ENCODE measurements around the gene IGF2BP2.
"Not testable (repeated sequence)": the region's sequence is repeated elsewhere in the genome, so short reads cannot be mapped to it uniquely, and the experiment has no call there.

IGF2BP2 gene

DNA sequence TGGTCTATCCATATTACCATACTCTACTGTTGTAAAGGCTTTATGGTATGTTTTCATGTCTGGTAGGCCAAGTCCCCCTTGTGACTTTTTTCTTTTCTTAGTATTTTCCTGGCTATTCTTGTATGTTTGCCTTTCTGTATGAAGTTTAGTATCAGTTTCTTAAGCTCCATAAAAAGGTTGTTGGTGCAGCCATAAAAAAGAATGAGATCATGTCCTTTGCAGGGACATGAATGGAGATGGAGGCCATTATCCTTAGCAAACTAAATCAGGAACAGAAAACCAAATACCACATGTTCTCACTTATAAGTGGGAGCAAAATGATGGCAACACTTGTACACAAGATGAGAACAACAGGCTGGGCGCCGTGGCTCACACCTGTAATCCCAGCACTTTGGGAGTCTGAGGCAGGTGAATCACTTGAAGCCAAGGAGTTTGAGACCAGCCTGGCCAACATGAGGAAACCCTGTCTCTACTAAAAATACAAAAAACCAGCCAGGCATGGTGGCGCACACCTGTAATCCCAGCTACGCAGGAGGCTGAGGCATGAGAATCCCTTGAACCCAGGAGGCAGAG is 13.7 kb upstream of the IGF2BP2 start:
- in situ Hi-C loops (cut with MboI; ENCODE audit: low sequenced_read_pairs), result not testable (repeated sequence)

DNA sequence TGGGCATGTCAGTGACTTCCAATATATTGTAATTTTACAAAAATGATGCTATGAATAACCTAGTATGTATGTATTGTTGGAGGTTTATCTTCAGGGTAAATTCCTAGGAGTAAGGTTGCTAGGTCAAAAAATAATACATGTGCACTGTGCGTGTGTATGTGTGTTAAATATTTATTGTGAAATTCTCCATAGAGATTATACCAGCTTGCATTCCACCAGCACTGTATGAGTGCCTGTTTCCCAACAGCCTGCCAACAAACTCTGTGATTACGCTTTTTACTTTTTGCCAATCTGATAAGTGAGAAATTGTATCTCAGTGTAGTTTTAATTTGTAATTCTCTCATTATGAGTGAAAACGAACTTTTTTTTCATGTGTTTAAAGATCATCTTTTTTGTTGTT is 12.6 kb upstream of the IGF2BP2 start:
- in situ Hi-C loops (cut with MboI; ENCODE audit: low sequenced_read_pairs), result no loop called here

DNA sequence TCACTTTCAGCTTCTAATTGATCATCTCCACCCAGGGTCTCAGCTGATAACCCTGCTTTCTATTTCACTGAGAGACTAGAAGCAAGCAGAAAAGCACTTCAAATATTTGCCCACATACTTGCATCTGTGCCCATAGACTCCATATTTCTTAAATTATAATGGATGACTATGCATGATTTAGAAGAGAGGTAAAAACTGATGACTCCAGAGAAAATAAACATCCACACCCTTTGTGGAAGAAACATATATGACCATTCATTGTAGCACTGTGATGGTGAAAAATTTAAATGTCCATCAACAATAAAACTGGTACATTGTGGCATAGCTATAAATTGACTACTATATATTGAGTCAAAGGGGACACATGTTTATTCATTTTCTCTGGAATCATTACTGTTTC is 7.1 kb upstream of the IGF2BP2 start:
- in situ Hi-C loops (cut with MboI; ENCODE audit: low sequenced_read_pairs), result no loop called here

DNA sequence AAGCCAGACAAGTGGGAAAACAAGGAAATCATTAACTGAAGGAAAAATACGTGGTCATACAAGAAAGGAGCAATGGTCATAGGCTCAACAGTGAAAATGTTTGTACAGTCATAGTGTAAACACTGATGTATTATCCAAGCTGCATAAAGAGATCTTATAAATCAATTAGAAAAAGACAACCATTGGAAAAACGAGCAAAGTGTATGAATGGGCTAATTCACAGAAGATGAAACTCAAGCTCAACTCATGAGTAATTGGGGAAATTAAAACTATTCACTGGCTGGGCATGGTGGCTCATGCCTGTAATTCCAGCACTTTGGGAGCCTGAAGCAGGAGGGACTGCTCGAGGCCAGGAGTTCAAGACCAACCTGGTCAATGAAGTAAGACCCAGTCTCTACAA is 6.4 kb upstream of the IGF2BP2 start:
- in situ Hi-C loops (cut with MboI; ENCODE audit: low sequenced_read_pairs), result no loop called here

DNA sequence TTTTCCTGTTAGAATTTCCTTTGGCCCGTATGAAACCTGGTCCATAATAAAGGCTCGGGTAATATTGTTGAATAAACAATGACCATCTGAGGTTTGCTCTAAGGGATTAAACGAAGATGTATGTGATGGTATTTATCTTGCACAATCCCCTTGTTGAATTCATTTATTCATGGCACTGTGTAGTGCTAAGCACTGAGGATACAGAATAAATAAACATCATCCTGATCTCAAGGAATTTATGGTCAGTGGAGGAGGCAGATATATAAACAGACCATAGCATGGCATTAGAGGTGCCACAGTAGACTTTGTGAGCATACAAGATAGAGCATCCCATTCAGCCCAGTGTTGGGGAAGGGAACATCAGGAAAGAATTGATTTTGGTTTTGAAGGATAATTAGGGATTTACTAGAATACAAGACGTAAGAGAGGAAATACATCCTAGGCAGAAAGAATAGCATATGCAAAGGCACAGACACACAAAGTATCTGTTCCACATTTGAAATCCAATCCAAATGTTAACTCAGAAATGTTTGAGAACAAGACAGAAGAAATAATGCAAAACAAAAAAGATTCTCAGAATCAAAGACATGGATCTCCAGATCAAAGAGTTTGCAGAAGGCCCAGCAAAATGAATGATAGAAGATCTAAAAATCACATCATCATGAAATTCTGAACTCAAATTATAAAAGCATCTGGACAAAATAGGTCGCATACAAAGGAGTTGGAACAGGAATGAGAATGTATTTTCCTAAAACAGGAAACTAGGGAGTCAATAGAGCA is 5.4 kb upstream of the IGF2BP2 start:
- in situ Hi-C loops (cut with MboI; ENCODE audit: low sequenced_read_pairs), result no loop called here

DNA sequence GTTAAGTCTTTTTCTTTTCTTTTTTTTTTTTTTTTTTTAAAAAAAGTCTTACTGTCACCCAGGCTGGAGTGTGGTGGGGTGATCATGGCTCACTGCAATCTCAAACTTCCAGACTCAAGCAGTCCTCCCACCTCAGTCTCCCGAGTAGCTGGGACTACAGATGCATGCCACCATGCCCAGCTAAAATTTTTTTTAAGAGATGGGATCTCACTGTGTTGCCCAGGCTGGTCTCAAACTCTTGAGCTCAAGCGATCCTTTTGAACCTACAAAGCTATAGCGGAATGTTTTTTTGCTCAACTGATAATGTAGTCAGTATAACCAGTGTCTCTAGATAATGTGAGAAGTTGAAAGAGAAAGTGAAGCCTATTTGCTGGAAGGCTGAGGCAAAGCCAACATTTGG is 3.9 kb upstream of the IGF2BP2 start:
- in situ Hi-C loops (cut with MboI; ENCODE audit: low sequenced_read_pairs), result no loop called here

DNA sequence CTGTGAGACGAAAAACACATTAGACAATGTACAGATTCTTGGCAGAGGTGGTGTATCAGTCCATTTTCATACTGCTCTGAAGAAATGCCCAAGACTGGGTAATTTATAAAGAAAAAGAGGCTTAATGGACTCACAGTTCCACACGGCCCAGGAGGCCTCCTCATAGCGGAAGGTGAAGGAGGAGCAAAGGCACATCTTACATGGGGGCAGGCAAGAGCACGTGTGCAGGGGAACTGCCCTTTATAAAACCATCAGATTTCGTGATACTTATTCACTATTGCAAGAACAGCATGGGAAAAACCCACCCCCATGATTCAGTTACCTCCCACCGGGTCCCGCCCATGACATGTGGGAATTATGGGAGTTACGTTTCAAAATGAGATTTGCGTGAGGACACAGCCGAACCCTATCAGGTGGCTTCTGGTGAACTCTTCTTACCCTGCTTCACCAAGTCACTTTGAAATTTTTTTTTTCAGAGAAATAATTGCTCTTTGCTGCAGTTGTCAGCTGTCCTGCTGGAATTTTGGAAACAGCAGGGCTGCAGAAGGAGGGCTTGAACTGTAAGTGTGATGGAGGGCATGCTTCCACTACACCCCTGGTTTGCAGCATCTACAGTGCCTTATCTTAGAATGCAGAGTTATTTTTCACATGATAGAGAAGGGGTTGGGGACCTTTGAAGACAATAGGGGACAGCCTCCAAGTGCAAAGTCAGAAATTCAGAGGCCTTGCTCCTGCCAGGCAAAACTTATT is 2.9 kb upstream of the IGF2BP2 start:
- in situ Hi-C loops (cut with MboI; ENCODE audit: low sequenced_read_pairs), result no loop called here

DNA sequence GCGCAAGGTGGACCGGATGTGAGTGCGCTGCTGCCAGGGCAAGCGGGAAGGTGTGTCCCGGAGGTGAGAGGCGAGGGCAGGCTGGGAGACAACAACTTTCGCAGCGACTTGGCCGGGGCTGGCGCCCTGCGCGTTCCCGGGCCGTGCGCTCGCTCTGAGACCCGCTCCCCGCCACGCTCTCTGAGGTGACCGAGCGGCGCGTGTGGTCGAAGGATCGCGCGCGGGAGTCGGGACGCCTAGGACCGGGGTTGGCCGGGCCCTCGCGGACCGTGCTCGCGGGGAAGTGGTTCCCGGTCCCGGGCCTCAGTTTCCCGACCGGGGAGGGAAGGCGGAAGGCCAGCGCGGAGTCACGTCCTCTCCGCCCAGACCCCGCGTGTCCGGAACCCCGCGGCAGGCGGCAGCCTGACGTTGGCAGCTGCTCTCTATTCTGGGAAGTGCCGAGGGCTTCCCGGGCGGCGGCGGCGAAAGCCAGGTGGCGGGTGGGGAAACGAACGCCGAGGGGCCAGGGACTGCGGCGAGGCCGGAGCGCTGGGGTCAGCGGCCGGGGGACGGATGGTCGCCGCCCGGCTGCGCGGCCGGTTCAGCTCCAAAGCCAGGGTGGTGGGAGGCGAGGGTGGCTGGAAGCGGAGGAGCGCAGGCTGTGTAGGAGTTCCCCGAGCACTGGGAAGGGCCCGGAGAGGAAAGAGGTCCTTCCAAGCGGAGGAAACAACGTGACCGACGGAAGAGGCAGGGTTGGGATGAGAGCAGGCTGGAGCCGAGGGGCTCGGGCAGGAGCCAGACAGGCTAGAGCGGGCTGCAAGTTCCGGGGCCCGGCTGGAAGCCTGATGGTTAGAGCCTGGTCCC is 1.0 kb upstream of the IGF2BP2 start:
- in situ Hi-C loops (cut with MboI; ENCODE audit: low sequenced_read_pairs), result no loop called here

DNA sequence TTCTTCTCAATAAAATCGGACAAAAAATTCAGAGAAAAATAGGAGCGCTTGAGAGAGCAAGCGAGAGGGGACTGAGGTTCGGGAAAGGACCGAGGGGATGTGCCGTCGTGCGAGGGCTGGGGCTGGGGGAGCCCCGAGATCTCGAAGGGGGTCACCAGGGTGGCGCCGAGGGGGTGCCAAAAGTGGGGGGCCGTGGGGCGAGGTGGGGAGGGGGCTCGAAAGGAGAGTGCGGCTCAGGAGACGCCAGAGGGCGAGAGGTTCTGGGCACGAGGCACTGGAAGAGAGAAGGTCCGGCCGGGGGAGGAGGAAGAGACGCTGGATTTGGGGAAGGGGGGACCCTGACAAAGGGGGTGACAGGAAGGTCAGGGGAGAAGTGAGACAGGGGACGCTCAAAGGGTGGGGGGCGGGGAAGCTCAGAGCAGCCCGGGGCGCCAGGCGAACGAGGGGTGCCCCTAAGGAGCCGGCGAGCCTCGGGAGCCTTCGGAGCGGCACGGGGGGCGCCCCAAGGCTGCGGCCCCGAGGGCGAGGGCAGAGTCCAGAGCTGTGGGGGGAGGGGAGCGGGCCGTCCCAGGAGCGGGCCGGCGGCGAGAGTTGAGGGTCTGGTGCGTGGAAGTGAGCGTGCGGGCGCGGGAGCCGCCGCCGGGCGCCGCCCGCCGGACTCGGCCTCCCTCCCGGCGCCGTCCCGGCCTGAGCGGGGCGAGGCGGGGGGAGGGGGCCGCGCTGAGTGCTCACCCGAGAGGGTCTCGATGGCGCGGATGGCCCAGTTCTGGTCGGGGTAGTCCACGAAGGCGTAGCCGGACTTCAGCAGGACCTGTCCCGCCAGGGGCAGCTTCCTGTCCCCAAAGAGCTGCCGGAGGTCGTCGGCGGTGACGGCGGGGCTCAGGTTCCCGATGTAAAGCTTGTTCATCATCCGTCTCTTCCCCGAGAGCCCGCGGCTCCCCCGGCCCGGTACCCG is 514 bp downstream of the IGF2BP2 start:
- in situ Hi-C loops (cut with MboI; ENCODE audit: low sequenced_read_pairs), result no loop called here

DNA sequence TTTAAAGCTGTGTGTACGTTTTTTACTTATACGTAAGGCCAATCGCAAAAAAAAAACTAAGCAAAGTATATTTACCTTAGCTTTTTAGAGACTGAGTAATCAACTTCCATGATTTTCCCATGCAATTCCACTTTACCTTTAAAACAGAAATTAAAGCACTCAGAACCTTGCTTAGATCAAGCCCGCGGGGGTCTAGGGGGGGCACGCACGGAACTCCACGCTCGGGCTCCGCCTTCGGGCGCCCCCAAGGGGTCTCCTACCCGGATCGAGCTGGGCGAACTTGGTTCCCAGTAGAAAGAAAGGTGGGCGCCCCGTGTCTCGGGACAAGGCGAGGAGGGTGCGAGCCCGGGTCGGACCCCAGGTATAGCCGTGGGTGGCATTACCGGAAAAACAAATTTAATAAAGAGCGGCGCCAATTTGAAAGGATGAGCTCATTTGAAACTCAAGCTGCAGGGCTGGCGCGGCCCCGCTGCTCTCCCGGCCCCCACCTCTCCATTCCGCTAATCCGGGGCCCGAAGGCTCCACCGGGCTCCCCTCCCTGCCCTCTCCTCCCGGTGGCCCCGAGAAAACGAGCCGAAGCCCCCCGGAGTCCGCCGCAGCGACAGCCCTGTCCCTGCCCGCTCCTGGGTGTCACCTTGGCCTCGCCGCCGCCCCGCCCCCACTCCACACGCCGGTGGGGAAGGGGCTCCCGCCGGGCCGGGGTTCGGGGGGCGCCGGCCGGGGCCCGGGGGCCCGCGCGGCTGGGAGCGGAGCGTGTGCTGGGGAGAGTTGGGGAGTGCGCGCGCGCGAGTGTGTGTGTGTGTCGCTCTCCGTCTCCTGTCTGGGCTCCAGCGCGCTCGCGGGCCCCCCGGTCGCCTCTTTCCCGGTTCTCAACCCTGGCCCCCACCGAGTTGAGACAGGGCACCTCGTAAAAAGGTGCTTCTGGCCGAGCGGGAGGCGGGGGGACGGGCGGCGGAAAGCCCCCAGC is 1.5 kb downstream of the IGF2BP2 start:
- in situ Hi-C loops (cut with MboI; ENCODE audit: low sequenced_read_pairs), result no loop called here

DNA sequence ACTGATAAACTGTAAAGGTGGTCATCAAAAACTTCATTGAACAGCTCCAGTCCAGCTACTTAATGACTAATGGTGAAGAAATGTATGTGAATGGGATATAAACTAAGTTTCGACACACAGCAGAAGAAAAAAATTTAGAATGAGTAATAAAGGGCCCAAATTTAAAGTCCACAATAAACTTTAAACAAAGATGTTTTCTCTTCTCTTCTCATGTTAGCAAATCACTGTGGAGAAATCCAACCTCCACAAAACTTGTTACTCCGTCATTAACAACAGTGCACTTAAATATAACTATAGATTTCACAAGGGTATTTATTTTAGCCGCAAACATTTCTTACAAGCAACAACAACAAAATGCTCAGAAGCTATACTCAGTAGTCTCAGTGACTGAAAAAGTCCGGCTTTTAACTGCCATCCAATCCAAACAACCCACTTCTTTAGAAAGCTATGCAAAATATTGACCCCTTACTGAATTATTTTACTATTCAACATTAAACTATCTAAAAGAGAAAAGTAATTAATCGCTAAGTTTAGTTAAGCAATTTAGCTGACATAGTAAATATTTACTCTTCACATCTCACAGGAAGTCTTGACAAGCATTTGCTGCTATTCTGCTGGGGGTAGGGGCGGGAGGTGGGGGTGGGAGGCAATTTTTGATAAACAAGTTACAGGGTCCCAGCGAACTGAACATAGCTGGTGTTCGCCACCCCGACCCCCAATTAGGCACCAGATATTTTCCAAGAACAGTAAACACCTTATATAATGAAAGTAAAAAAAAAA is 2.4 kb downstream of the IGF2BP2 start:
- in situ Hi-C loops (cut with MboI; ENCODE audit: low sequenced_read_pairs), result no loop called here

DNA sequence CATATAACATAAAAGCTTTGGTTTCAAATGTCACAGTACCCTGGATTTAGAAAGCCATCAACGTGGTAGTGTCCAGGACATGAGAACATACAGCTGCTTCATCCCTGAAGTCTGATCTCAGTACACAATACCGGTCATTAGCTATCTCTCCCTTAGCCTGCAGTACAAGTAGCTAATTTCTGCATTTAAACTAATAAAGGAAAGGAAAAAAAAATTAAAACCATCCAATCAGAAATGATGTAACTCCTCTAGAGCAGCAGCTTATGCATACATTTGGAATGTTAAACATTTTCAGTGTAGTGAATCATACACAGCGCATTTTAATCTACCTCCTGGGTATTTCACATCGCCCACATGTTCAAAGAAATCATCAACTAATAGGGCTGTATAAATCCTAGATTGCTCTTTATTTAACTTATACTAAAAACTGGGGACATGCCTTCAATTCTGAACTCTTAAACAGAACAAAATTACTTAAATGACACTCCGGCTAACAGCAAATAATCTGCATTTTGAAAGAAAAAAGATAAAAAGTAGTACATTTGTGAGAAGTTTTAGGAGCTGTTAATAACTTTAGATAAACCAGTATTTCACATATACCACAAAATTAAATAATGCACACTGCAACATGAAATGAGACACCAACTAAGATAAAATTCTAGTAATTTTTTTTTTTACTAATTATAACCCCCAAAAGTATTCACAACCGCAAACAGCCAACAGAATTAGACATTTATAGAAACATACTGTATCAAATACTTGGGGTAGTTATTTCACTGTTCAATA is 3.7 kb downstream of the IGF2BP2 start:
- in situ Hi-C loops (cut with MboI; ENCODE audit: low sequenced_read_pairs), result no loop called here

DNA sequence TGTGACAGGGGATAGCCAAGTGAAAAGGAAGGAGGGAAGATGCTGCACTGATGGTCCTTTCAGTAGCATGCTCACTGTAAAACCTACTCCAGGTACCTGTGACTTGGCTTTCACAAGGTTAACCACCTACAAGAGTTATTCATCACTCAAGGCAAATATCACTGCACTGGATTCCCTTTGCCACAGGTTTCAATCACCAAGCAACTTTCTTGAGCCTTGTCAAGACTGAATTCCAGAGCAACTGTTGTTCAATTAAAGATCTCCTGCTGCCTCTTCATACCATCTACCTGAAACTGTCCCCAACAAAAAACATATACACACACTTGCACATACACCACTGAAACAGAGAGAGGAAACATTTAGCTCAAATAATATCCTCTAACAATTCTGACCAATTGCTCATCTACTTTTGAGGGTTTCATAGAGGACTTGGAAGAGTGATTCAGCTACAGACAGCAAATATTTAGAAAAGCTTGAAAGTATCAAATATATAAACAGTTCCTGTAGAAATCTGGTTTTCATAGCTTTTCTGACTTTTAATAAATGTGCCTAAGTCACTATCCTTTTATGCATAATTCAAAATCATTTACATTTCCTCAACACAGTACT is 6.5 kb downstream of the IGF2BP2 start:
- in situ Hi-C loops (cut with MboI; ENCODE audit: low sequenced_read_pairs), result no loop called here

DNA sequence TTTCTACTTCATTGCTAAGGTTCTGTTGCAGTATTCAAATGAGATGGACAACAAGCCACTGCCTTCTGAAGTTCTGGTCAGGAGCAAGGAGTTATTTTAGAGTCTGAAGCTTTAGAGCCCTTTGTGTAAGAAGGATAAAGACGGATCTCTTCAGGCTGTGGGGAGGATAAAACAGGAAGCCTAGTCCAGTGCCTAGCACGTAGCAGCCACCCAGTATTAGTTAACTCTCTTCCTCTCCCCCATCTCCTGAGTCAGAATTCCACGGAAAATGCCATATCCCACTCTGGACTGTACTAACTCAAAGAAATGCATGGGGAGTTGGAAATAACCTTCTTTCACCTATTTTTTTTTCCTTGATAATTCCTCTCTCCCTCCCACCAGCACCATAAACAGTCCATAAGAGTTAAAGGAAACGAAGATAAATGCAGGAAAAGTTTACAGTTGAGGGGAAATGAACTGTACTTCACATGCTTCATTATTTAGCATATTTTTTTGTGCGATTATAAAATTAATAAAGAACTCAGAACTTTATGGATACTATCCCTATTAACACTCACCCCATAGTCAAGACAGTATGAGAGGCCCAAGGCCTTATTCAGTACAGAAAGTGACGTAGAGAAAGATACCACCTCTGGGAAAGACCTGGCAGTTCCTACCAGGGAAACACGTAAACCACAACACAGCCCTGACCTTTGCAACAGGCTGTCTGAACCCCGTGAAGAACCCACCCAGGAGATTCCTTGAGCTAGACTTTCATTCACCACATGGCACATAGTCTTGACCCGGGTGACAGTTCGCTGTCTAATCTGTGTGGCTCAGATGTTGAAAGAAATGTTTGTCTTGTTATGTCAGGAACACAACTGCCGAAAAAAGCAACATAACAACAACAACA is 9.2 kb downstream of the IGF2BP2 start:
- in situ Hi-C loops (cut with MboI; ENCODE audit: low sequenced_read_pairs), result no loop called here

DNA sequence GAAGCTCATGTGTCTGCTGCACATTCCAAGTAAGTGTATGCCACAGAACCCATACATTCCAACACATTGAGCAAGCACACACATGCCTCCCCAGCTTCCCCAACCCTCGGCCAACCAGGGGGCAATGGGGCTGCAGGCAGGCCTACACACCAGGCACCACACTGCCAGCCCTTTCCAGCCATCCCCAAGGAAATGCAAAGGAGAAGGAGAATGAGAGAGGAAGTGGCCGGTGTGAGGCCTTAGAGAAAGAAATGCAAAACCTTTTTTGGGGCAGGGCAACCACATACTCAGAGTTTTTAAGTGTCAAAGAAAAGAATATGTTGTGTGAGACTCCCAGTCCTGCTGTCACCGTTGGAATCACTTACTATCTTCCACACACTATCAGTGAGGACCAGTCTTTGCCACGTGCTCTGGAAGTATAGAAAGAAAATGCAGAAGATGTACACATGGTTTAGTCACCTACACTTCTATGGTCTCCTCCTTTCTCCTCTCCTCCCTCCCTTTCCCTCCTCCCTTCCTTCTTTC is 11.1 kb downstream of the IGF2BP2 start:
- in situ Hi-C loops (cut with MboI; ENCODE audit: low sequenced_read_pairs), result no loop called here

DNA sequence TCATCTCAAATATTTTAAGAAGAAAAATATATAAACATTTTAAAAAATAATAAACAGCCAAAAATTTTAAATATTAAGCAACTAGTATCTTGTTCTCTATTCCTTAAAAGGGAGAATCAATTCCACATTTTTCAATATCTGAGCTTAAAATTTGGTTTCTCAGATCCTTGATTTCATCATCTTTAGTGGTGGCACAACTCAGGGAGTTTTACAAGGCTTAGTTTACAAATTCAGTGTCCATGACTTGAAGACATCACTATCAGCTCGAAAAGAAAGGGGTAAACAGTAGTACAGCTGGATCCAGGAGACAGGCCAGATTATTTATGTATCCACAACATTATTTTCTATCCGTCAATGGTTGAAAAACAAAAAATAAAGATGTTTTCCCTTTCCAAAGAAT is 11.6 kb downstream of the IGF2BP2 start:
- in situ Hi-C loops (cut with MboI; ENCODE audit: low sequenced_read_pairs), result no loop called here
